OCI-LY7 (cell line): ENCODE measurements around the gene RAB11FIP4. TPM values are rescaled to one million over a fixed set of nuclear protein-coding genes. Genes with fewer than 3 reads are reported as not detected.

ENCODE experiments used
- BruUV-seq: library from RNA; stranded (reverse); fragments of 400-500 nt; replicated peaks from 2 replicates; lab custom pipeline; 2021; lab: Mats Ljungman, UMichigan
- CTCF ChIA-PET: fragments of 300-600 bp; sonication (Branson Sonifier 250); formaldehyde crosslinking; loops from one replicate; lab custom pipeline; 2022; ENCODE audit warnings: antibody characterized with exemption; ENCODE audit not compliant: unreplicated experiment; lab: Charles Lee
- POLR2A ChIA-PET: fragments of 300-600 bp; sonication (Branson Sonifier 250); formaldehyde crosslinking; loops from one replicate; lab custom pipeline; 2022; ENCODE audit warnings: antibody characterized with exemption; lab: Charles Lee
- DNase-seq: peaks from one replicate; pipeline ENCODE4 v3.0.0-alpha.2; 2015; ENCODE audit warnings: low spot score
- H2AFZ ChIP-seq: fragments of 200-600 bp; sonication (generic), shearing (Covaris generic); 2 replicates; pipeline ENCODE4 v1.6.1; 2014; ENCODE audit warnings: mild to moderate bottlenecking, antibody characterized with exemption, low read length, moderate library complexity
- H3K27ac ChIP-seq: fragments of 200-600 bp; sonication (generic); 2 replicates; pipeline ENCODE4 v1.5.1; 2014; ENCODE audit warnings: mixed run types, low read depth, mild to moderate bottlenecking, moderate library complexity, low read length, inconsistent platforms; ENCODE audit not compliant: poor library complexity, severe bottlenecking
- H3K36me3 ChIP-seq: fragments of 200-600 bp; sonication (generic); 2 replicates; pipeline ENCODE4 v1.6.1; 2014; ENCODE audit warnings: mild to moderate bottlenecking, antibody characterized with exemption, low read length, moderate library complexity, mixed read lengths; ENCODE audit not compliant: insufficient read depth
- H3K4me1 ChIP-seq: fragments of 200-600 bp; sonication (generic); 2 replicates; pipeline ENCODE4 v1.5.1; 2014; ENCODE audit warnings: mild to moderate bottlenecking, low read length; ENCODE audit not compliant: insufficient read depth, poor library complexity, severe bottlenecking
- H3K4me2 ChIP-seq: fragments of 200-600 bp; sonication (generic); 2 replicates; pipeline ENCODE4 v1.6.1; 2014; ENCODE audit warnings: mild to moderate bottlenecking, low read length
- H3K4me3 ChIP-seq: fragments of 200-600 bp; sonication (generic); 2 replicates; pipeline ENCODE4 v1.5.1; 2014; ENCODE audit warnings: mild to moderate bottlenecking, low read depth, low read length; ENCODE audit not compliant: poor library complexity, severe bottlenecking
- H3K79me2 ChIP-seq: fragments of 200-600 bp; sonication (generic); 2 replicates; pipeline ENCODE4 v1.6.1; 2016; ENCODE audit warnings: low read depth, mild to moderate bottlenecking, low read length, moderate library complexity, mixed read lengths; ENCODE audit not compliant: insufficient read depth
- H3K9me2 ChIP-seq: fragments of 200-600 bp; sonication (generic); 2 replicates; pipeline ENCODE4 v1.6.1; 2016; ENCODE audit warnings: mild to moderate bottlenecking, low read length, mixed read lengths; ENCODE audit not compliant: insufficient read depth
- H3K9me3 ChIP-seq: fragments of 200-600 bp; sonication (generic); 2 replicates; pipeline ENCODE4 v1.6.1; 2014; ENCODE audit warnings: mild to moderate bottlenecking, mixed run types, low read length, mixed read lengths
- H4K20me1 ChIP-seq: fragments of 200-600 bp; sonication (generic); 2 replicates; pipeline ENCODE4 v1.6.1; 2014; ENCODE audit warnings: mild to moderate bottlenecking, antibody characterized with exemption, low read length, moderate library complexity, mixed read lengths; ENCODE audit not compliant: insufficient read depth
- EZH2phosphoT487 ChIP-seq: fragments of 200-600 bp; sonication (generic); IDR thresholded peaks from 2 replicates; pipeline ENCODE4 v1.6.1; 2018; ENCODE audit warnings: low read depth, borderline replicate concordance, mild to moderate bottlenecking, mixed run types, antibody characterized with exemption, low read length, moderate library complexity, mixed read lengths
- intact Hi-C: fragments of 100-400 bp; cut with micrococcal nuclease; formaldehyde crosslinking; loops from one replicate; pipeline ENCODE4 v1.10.0; 2022; ENCODE audit not compliant: unreplicated experiment
- total RNA-seq, 2 experiments: library from RNA; depleted of rRNA in 1 of 2; stranded (reverse); fragments of >200 nt in 1 of 2; shearing (Covaris generic) in 1 of 2; gene quantifications; 2 replicates each; pipeline ENCODE4 v1.2.3, GENCODE V29; 2014 to 2022
- TF ChIP-seq, protein P1 (sequence below): fragments of 200-600 bp; sonication (generic); conservative IDR thresholded peaks from 2 replicates; pipeline ENCODE4 v1.5.1; 2014; ENCODE audit warnings: mild to moderate bottlenecking, antibody characterized with exemption, low read length, moderate library complexity, mixed read lengths

Gene RAB11FIP4
- total RNA-seq, 2 experiments from 2014 or later, result 5.8 to 15.0 TPM

DNA sequence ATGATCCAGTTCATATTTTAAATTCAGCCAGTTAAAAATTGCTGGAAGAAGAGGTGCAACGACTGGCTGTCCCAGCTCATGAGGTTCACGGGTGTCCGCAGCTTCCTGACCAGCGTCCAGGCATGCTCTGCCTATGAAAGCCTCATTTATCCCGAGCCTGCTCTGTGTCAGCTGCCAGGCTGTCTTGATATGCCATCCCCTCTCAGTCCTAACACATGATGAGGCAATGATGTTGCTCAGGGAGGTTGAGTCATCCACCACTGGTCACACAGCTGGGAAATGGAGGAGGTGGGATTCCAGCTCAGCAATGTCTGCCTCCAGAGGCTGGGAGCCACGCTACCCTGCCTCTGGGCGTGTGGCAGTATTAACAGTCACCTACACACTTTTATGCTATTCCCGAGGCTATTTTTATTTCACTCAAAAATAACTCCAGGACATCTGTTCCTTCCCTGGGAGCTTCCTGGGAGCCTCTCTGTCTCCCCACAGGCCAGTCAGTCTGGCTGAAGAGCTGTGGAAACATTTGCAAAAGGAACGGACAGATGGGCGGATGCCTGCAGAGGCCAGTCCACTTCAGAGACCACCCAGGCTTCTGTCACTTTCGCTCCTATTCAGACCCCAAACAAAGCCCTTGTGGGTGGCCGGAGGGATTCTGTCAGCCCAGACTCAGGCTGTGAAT is 22.5 kb downstream of the RAB11FIP4 start:
- H2AFZ ChIP-seq, result no peak overlapping the region
- BruUV-seq, result no TSS peak
- no peaks in the 10 kb centered on the region for H3K4me1 ChIP-seq
- no peaks in the 10 kb centered on the region for H3K9me3 ChIP-seq
- POLR2A ChIA-PET, result interaction anchor here (0.6 kb wide), 1 partner anchor 29 kb away, joined by 3 read pairs; no protein-coding TSS in a partner anchor
- CTCF ChIA-PET, result no interaction called here
- no peaks in the 10 kb centered on the region for H4K20me1 ChIP-seq
- no peaks in the 10 kb centered on the region for H3K9me2 ChIP-seq
- H3K4me3 ChIP-seq, result no peak overlapping the region
- no peak overlapping the region for H3K4me2 ChIP-seq
- intact Hi-C loops, result no loop called here
- DNase-seq, result no peak
- H3K79me2 ChIP-seq, result no peaks in the 10 kb centered on the region
- TF ChIP-seq, protein P1, sequence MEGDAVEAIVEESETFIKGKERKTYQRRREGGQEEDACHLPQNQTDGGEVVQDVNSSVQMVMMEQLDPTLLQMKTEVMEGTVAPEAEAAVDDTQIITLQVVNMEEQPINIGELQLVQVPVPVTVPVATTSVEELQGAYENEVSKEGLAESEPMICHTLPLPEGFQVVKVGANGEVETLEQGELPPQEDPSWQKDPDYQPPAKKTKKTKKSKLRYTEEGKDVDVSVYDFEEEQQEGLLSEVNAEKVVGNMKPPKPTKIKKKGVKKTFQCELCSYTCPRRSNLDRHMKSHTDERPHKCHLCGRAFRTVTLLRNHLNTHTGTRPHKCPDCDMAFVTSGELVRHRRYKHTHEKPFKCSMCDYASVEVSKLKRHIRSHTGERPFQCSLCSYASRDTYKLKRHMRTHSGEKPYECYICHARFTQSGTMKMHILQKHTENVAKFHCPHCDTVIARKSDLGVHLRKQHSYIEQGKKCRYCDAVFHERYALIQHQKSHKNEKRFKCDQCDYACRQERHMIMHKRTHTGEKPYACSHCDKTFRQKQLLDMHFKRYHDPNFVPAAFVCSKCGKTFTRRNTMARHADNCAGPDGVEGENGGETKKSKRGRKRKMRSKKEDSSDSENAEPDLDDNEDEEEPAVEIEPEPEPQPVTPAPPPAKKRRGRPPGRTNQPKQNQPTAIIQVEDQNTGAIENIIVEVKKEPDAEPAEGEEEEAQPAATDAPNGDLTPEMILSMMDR, result no peak
- TF ChIP-seq EZH2phosphoT487, result no peak
- no peaks in the 10 kb centered on the region for H3K36me3 ChIP-seq
- no peak overlapping the region for H3K27ac ChIP-seq

DNA sequence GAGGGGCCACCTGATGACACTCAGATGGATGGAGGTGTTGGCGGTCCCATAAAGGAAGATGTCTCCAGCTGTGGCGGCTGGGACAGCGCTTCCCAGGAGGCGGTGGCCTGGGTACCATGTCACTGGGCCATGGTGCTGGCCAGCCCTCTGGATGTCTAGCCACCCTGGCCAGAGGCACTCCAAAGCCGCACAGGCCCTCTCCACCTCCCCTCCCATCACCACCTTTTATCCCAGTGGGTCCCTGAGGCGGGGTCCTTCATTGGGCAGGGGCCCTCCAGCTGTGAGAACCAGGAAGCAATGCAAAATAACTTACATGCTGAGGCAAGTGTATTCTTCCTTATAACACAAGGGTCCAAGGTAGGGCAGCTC is 23.1 kb downstream of the RAB11FIP4 start:
- Histone ChIP-seq H3K4me3 (no peak overlapping the region), H4K20me1 (no peaks in the 10 kb centered on the region), H3K36me3 (no peaks in the 10 kb centered on the region), H3K27ac (no peak overlapping the region), H3K79me2 (no peaks in the 10 kb centered on the region), H3K9me2 (no peaks in the 10 kb centered on the region), H3K4me1 (no peaks in the 10 kb centered on the region), H3K9me3 (no peaks in the 10 kb centered on the region), H3K4me2 (no peak overlapping the region), H2AFZ (no peak overlapping the region)
- POLR2A ChIA-PET, result interaction anchor here (0.6 kb wide), 1 partner anchor 28 kb away, joined by 3 read pairs; no protein-coding TSS in a partner anchor
- BruUV-seq, result no TSS peak
- no peak for DNase-seq
- intact Hi-C loops, result no loop called here
- CTCF ChIA-PET, result no interaction called here
- no peak for TF ChIP-seq EZH2phosphoT487
- TF ChIP-seq, protein P1, result no peak

DNA sequence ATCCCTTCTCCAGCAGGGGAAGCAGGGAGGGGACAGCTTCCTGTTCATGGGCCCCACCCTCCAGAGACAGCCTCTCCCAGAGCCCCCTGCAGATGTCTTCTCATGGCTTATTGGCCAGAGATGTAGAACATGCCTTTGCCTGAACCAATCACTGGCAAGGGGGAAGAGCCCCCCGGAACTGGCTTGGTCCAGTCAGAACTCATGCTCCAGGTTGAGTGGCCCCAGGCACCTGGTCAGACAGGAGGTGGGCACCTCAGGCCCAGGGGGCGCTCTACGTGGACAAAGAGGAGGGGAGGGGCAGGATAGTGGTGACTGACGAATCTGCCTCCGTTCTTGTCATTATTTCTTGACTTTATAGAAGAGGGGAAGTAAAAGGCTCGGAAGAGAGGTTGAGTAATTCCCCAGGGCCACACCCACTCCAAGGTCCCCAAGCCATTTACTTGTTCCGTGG is 23.6 kb downstream of the RAB11FIP4 start:
- H3K27ac ChIP-seq, result no peak overlapping the region
- H3K9me3 ChIP-seq, result no peaks in the 10 kb centered on the region
- ChIA-PET POLR2A (no interaction called here), CTCF (no interaction called here)
- no TSS peak for BruUV-seq
- no peaks in the 10 kb centered on the region for H3K36me3 ChIP-seq
- no peaks in the 10 kb centered on the region for H3K9me2 ChIP-seq
- no peaks in the 10 kb centered on the region for H3K79me2 ChIP-seq
- no peak overlapping the region for H3K4me3 ChIP-seq
- 0 out of 2 replicates have a peak overlapping the region, but pooled peaks have one; percentile 20 for H3K4me2 ChIP-seq
- no peak for DNase-seq
- no peaks in the 10 kb centered on the region for H3K4me1 ChIP-seq
- no peak for TF ChIP-seq EZH2phosphoT487
- TF ChIP-seq, protein P1, result 0 out of 2 replicates have a peak, but pooled peaks have one; percentile 24
- H4K20me1 ChIP-seq, result no peaks in the 10 kb centered on the region
- no peak overlapping the region for H2AFZ ChIP-seq
- intact Hi-C loops, result no loop called here
